Activated naive CD8-positive, alpha-beta T cell (primary cell): ENCODE data around the gene ZNF420.
"Not testable (repeated sequence)": the region's sequence is repeated elsewhere in the genome, so short reads cannot be mapped to it uniquely, and the experiment has no call there.

Experiments
- H3K27ac Mint-ChIP-seq: one replicate; pipeline ENCODE4 v1.8.0; 2021; ENCODE audit warnings: mixed read lengths
- H3K27me3 Mint-ChIP-seq: one replicate; pipeline ENCODE4 v1.8.0; 2021; ENCODE audit warnings: mixed read lengths
- H3K36me3 Mint-ChIP-seq: one replicate; pipeline ENCODE4 v1.8.0; 2021; ENCODE audit warnings: mixed read lengths
- H3K4me1 Mint-ChIP-seq: one replicate; pipeline ENCODE4 v1.8.0; 2021; ENCODE audit warnings: low read depth, mixed read lengths
- H3K4me3 Mint-ChIP-seq: one replicate; pipeline ENCODE4 v1.8.0; 2021; ENCODE audit warnings: mild to moderate bottlenecking, mixed read lengths
- H3K9me3 Mint-ChIP-seq: one replicate; pipeline ENCODE4 v1.8.0; 2021; ENCODE audit warnings: low read depth, mixed read lengths

The ZNF420 gene

GRCh38 chr19:37077934-37078716 lies at the start of gene ZNF420:
Gene ZNF420 (plus strand): TSS chr19:37078433. CDS start chr19:37089119, 10,686 bp downstream.
- peaks cover 32% of the 10 kb centered on the region for H3K4me1 Mint-ChIP-seq
- H3K4me3 Mint-ChIP-seq = peak within 1 kb of the TSS; percentile 99
- peaks cover 11% of the 10 kb centered on the region for H3K9me3 Mint-ChIP-seq
- no peaks in the 10 kb centered on the region for H3K27me3 Mint-ChIP-seq
- peaks cover 18% of the 10 kb centered on the region for H3K36me3 Mint-ChIP-seq
- peak within 1 kb of the TSS; percentile 89 for H3K27ac Mint-ChIP-seq

GRCh38 chr19:37045140-37045539 lies 33.1 kb upstream of the ZNF420 start:
- H3K4me1 Mint-ChIP-seq = no peaks in the 10 kb centered on the region
- no peaks in the 10 kb centered on the region for H3K27me3 Mint-ChIP-seq
- H3K27ac Mint-ChIP-seq = no peak overlapping the region
- H3K4me3 Mint-ChIP-seq = no peak overlapping the region
- H3K9me3 Mint-ChIP-seq = peaks cover 25% of the 10 kb centered on the region
- H3K36me3 Mint-ChIP-seq = peaks cover 10% of the 10 kb centered on the region

- no peak overlapping the region for H3K4me3 Mint-ChIP-seq
- H3K27ac Mint-ChIP-seq = no peak overlapping the region
- H3K27me3 Mint-ChIP-seq = no peaks in the 10 kb centered on the region
- H3K4me1 Mint-ChIP-seq = no peaks in the 10 kb centered on the region
- peaks cover 17% of the 10 kb centered on the region for H3K36me3 Mint-ChIP-seq
- H3K9me3 Mint-ChIP-seq = peaks cover 12% of the 10 kb centered on the region
Measured at GRCh38 chr19:37055330-37055729, 22.9 kb upstream of the ZNF420 start.

- no peaks in the 10 kb centered on the region for H3K27me3 Mint-ChIP-seq
- H3K36me3 Mint-ChIP-seq = peaks cover 15% of the 10 kb centered on the region
- no peak overlapping the region for H3K4me3 Mint-ChIP-seq
- no peaks in the 10 kb centered on the region for H3K4me1 Mint-ChIP-seq
- no peak overlapping the region for H3K27ac Mint-ChIP-seq
- H3K9me3 Mint-ChIP-seq = peaks cover 10% of the 10 kb centered on the region
Measured at GRCh38 chr19:37056776-37057175, 21.5 kb upstream of the ZNF420 start.

GRCh38 chr19:37059142-37059541 lies 19.1 kb upstream of the ZNF420 start:
- peaks cover 19% of the 10 kb centered on the region for H3K36me3 Mint-ChIP-seq
- H3K4me3 Mint-ChIP-seq = no peak overlapping the region
- H3K27ac Mint-ChIP-seq = no peak overlapping the region
- H3K27me3 Mint-ChIP-seq = no peaks in the 10 kb centered on the region
- H3K4me1 Mint-ChIP-seq = no peaks in the 10 kb centered on the region
- H3K9me3 Mint-ChIP-seq = peaks cover 18% of the 10 kb centered on the region

- H3K36me3 Mint-ChIP-seq = peaks cover 36% of the 10 kb centered on the region
- not testable (repeated sequence) for H3K27ac Mint-ChIP-seq, H3K4me3 Mint-ChIP-seq, H3K27me3 Mint-ChIP-seq, H3K4me1 Mint-ChIP-seq
- H3K9me3 Mint-ChIP-seq = peaks cover 42% of the 10 kb centered on the region
Measured at GRCh38 chr19:37064886-37065285, 13.3 kb upstream of the ZNF420 start.

GRCh38 chr19:37074111-37074510 lies 4.1 kb upstream of the ZNF420 start:
- peaks cover 14% of the 10 kb centered on the region for H3K9me3 Mint-ChIP-seq
- H3K36me3 Mint-ChIP-seq = peaks cover 10% of the 10 kb centered on the region
- no peaks in the 10 kb centered on the region for H3K27me3 Mint-ChIP-seq
- no peak overlapping the region for H3K27ac Mint-ChIP-seq
- H3K4me1 Mint-ChIP-seq = peaks cover 14% of the 10 kb centered on the region
- H3K4me3 Mint-ChIP-seq = no peak overlapping the region

- Mint-ChIP-seq H3K36me3 (peaks cover 5% of the 10 kb centered on the region), H3K9me3 (peaks cover 9% of the 10 kb centered on the region), H3K4me3 (no peak overlapping the region), H3K27me3 (no peaks in the 10 kb centered on the region), H3K27ac (no peak overlapping the region), H3K4me1 (peaks cover 21% of the 10 kb centered on the region)
Measured at GRCh38 chr19:37074819-37075362, 3.3 kb upstream of the ZNF420 start.

GRCh38 chr19:37076524-37076923 lies 1.7 kb upstream of the ZNF420 start:
- not testable (repeated sequence) for H3K9me3 Mint-ChIP-seq, H3K27me3 Mint-ChIP-seq, H3K27ac Mint-ChIP-seq
- Mint-ChIP-seq H3K36me3 (peaks cover 12% of the 10 kb centered on the region), H3K4me1 (peaks cover 31% of the 10 kb centered on the region), H3K4me3 (peak overlapping the region; percentile 99)

- Mint-ChIP-seq H3K4me1 (peaks cover 32% of the 10 kb centered on the region), H3K9me3 (peaks cover 10% of the 10 kb centered on the region), H3K36me3 (peaks cover 17% of the 10 kb centered on the region), H3K27ac (peak overlapping the region; percentile 89), H3K27me3 (no peaks in the 10 kb centered on the region), H3K4me3 (peak overlapping the region; percentile 99)
Measured at GRCh38 chr19:37077501-37077933, 716 bp upstream of the ZNF420 start.

- Mint-ChIP-seq H3K4me1 (peaks cover 32% of the 10 kb centered on the region), H3K27me3 (no peaks in the 10 kb centered on the region), H3K36me3 (peaks cover 21% of the 10 kb centered on the region), H3K27ac (peak overlapping the region; percentile 89), H3K4me3 (peak overlapping the region; percentile 99), H3K9me3 (peaks cover 11% of the 10 kb centered on the region)
Measured at GRCh38 chr19:37078717-37079032, 442 bp downstream of the ZNF420 start.

GRCh38 chr19:37079238-37079637 lies 1.0 kb downstream of the ZNF420 start:
- Mint-ChIP-seq H3K4me3 (peak overlapping the region; percentile 99), H3K36me3 (peaks cover 23% of the 10 kb centered on the region), H3K9me3 (peaks cover 13% of the 10 kb centered on the region), H3K4me1 (peaks cover 32% of the 10 kb centered on the region), H3K27ac (peak overlapping the region; percentile 89), H3K27me3 (no peaks in the 10 kb centered on the region)

GRCh38 chr19:37082307-37082706 lies 4.1 kb downstream of the ZNF420 start:
- Mint-ChIP-seq H3K36me3 (peaks cover 44% of the 10 kb centered on the region), H3K27ac (no peak overlapping the region), H3K27me3 (no peaks in the 10 kb centered on the region), H3K9me3 (peaks cover 29% of the 10 kb centered on the region), H3K4me1 (peaks cover 35% of the 10 kb centered on the region), H3K4me3 (no peak overlapping the region)

- Mint-ChIP-seq H3K36me3 (peaks cover 64% of the 10 kb centered on the region), H3K27ac (no peak overlapping the region), H3K27me3 (no peaks in the 10 kb centered on the region), H3K4me3 (no peak overlapping the region), H3K9me3 (peaks cover 26% of the 10 kb centered on the region), H3K4me1 (peaks cover 2% of the 10 kb centered on the region)
Measured at GRCh38 chr19:37087110-37087509, 8.9 kb downstream of the ZNF420 start.

- no peak overlapping the region for H3K27ac Mint-ChIP-seq
- H3K4me3 Mint-ChIP-seq = no peak overlapping the region
- H3K4me1 Mint-ChIP-seq = no peaks in the 10 kb centered on the region
- peaks cover 78% of the 10 kb centered on the region for H3K36me3 Mint-ChIP-seq
- no peaks in the 10 kb centered on the region for H3K27me3 Mint-ChIP-seq
- peaks cover 28% of the 10 kb centered on the region for H3K9me3 Mint-ChIP-seq
Measured at GRCh38 chr19:37095859-37096258, 17.6 kb downstream of the ZNF420 start.

- peaks cover 35% of the 10 kb centered on the region for H3K9me3 Mint-ChIP-seq
- H3K4me1 Mint-ChIP-seq = no peaks in the 10 kb centered on the region
- no peak overlapping the region for H3K27ac Mint-ChIP-seq
- no peak overlapping the region for H3K4me3 Mint-ChIP-seq
- H3K27me3 Mint-ChIP-seq = no peaks in the 10 kb centered on the region
- peaks cover 79% of the 10 kb centered on the region for H3K36me3 Mint-ChIP-seq
Measured at GRCh38 chr19:37098570-37098969, 20.3 kb downstream of the ZNF420 start.
